HCT116 (cell line): Measurements from ENCODE around the gene CDK4. TPM values are rescaled to one million over a fixed set of nuclear protein-coding genes. Genes with fewer than 3 reads are reported as not detected.

Experiments
- ATAC-seq: fragments of 200-7000 bp; cut with Tn5 transposase; 2 replicates; pipeline ENCODE4 v1.9.1; 2020; ENCODE audit warnings: mild to moderate bottlenecking, moderate library complexity
- BruUV-seq: library from RNA; stranded (reverse); fragments of 400-500 nt; replicated peaks from 2 replicates; lab custom pipeline; 2021; lab: Mats Ljungman, UMichigan
- CTCF ChIA-PET: fragments of 300-600 bp; sonication (Branson Sonifier 250); formaldehyde crosslinking; loops from one replicate; lab custom pipeline; 2021; ENCODE audit warnings: antibody characterized with exemption; lab: Charles Lee
- POLR2A ChIA-PET: fragments of 300-600, 350-600 bp; sonication (Branson Sonifier 250); formaldehyde crosslinking; loops from one replicate; lab custom pipeline; 2021; ENCODE audit warnings: antibody characterized with exemption; lab: Charles Lee
- RAD21 ChIA-PET, 2 experiments: fragments of 300-600 bp; sonication (Branson Sonifier 250); formaldehyde crosslinking; loops; one replicate each; lab custom pipeline; 2023; ENCODE audit warnings: low total read pairs in 2 of 2; ENCODE audit not compliant: uncharacterized antibody in 2 of 2, unreplicated experiment in 2 of 2, low non-redundant PET in 1 of 2; lab: Charles Lee
- DNase-seq: peaks from one replicate; pipeline ENCODE4 v3.0.0-alpha.2; 2010; ENCODE audit warnings: low read depth, low spot score
- H2AFZ ChIP-seq: fragments of 200-600 bp; shearing (Covaris generic), sonication (generic); 2 replicates; pipeline ENCODE4 v1.6.1; 2017; ENCODE audit warnings: low read depth, mixed run types, mixed read lengths, antibody characterized with exemption, low read length; ENCODE audit not compliant: poor library complexity, severe bottlenecking
- H3K27ac ChIP-seq: 2 replicates; pipeline ENCODE4 v1.5.1; 2012; ENCODE audit warnings: low read depth, low read length
- H3K27me3 ChIP-seq: fragments of 200-600 bp; sonication (generic); 2 replicates; pipeline ENCODE4 v1.6.1; 2016; ENCODE audit warnings: mixed run types, low read length, mixed read lengths; ENCODE audit not compliant: insufficient read depth
- H3K36me3 ChIP-seq, 2 experiments: fragments of 200-500 bp in 1 of 2; fragments of 200-600 bp in 1 of 2; sonication (Bioruptor generic) in 1 of 2; sonication (generic) in 1 of 2; 2 replicates each; pipeline versions ENCODE4 v1.5.1 to v1.6.1; 2014 to 2016; ENCODE audit warnings: low read length in 2 of 2, inconsistent platforms in 1 of 2, mixed read lengths in 1 of 2, mixed run types in 1 of 2; ENCODE audit not compliant: insufficient read depth in 2 of 2, control insufficient read depth in 1 of 2
- H3K4me1 ChIP-seq, 2 experiments: fragments of 200-600 bp in 1 of 2; sonication (generic) in 1 of 2; 2 replicates each; pipeline versions ENCODE4 v1.5.1 to v1.6.1; 2012 to 2017; ENCODE audit warnings: low read length in 2 of 2, inconsistent platforms in 1 of 2, mild to moderate bottlenecking in 1 of 2, mixed read lengths in 1 of 2, mixed run types in 1 of 2, moderate library complexity in 1 of 2; ENCODE audit not compliant: insufficient read depth in 2 of 2, control insufficient read depth in 1 of 2
- H3K4me2 ChIP-seq: fragments of 200-600 bp; sonication (generic); 2 replicates; pipeline ENCODE4 v1.6.1; 2017; ENCODE audit warnings: mixed run types, low read length, mixed read lengths
- H3K4me3 ChIP-seq, 2 experiments: fragments of 200-600 bp in 1 of 2; sonication (generic) in 1 of 2; replicated peaks in 1 of 2; 2 replicates each; pipeline ENCODE4 v1.5.1; 2011 to 2016; ENCODE audit warnings: low read length in 2 of 2, control low read depth in 1 of 2, low read depth in 1 of 2, mild to moderate bottlenecking in 1 of 2, mixed read lengths in 1 of 2, mixed run types in 1 of 2
- H3K79me2 ChIP-seq: fragments of 200-600 bp; sonication (generic); 2 replicates; pipeline ENCODE4 v1.6.1; 2017; ENCODE audit warnings: mild to moderate bottlenecking, mixed run types, low read length, moderate library complexity, mixed read lengths; ENCODE audit not compliant: insufficient read depth
- H3K9ac ChIP-seq: fragments of 200-600 bp; sonication (generic); 2 replicates; pipeline ENCODE4 v1.6.1; 2016; ENCODE audit warnings: low read length, mixed read lengths
- H3K9me2 ChIP-seq: fragments of 200-600 bp; sonication (generic), shearing (Covaris generic); 2 replicates; pipeline ENCODE4 v1.6.1; 2017; ENCODE audit warnings: mixed run types, mild to moderate bottlenecking, moderate library complexity; ENCODE audit not compliant: insufficient read depth
- H3K9me3 ChIP-seq, 2 experiments: fragments of 200-500 bp in 1 of 2; fragments of 200-600 bp in 1 of 2; sonication (Bioruptor generic) in 1 of 2; sonication (generic) in 1 of 2; 2 replicates each; pipeline ENCODE4 v1.6.1; 2014 to 2017; ENCODE audit warnings: low read length in 2 of 2, mixed read lengths in 2 of 2, inconsistent platforms in 1 of 2, low read depth in 1 of 2, mild to moderate bottlenecking in 1 of 2, mixed run types in 1 of 2, moderate library complexity in 1 of 2; ENCODE audit not compliant: control insufficient read depth in 1 of 2, insufficient read depth in 1 of 2
- H4K20me1 ChIP-seq: fragments of 200-600 bp; sonication (generic), shearing (Covaris generic); 2 replicates; pipeline ENCODE4 v1.6.1; 2017; ENCODE audit warnings: mixed run types, mild to moderate bottlenecking, moderate library complexity; ENCODE audit not compliant: insufficient read depth
- CBX3 ChIP-seq: IDR thresholded peaks from 2 replicates; pipeline ENCODE4 v1.6.1; 2012; ENCODE audit warnings: low read depth
- EGR1 ChIP-seq: IDR thresholded peaks from 2 replicates; pipeline ENCODE4 v1.6.1; 2012; ENCODE audit warnings: low read depth
- ELF1 ChIP-seq: IDR thresholded peaks from 2 replicates; pipeline ENCODE4 v1.6.1; 2012; ENCODE audit warnings: low read depth, borderline replicate concordance
- EZH2 ChIP-seq: fragments of 200-600 bp; sonication (generic); IDR thresholded peaks from 2 replicates; pipeline ENCODE4 v1.6.1; 2017; ENCODE audit warnings: antibody characterized with exemption, mixed run types
- EZH2phosphoT487 ChIP-seq: fragments of 200-600 bp; IDR thresholded peaks from 2 replicates; pipeline ENCODE4 v1.6.1; 2018; ENCODE audit warnings: antibody characterized with exemption, borderline replicate concordance
- FOSL1 ChIP-seq: IDR thresholded peaks from 2 replicates; pipeline ENCODE4 v1.6.1; 2012; ENCODE audit warnings: low read depth
- POLR2AphosphoS5 ChIP-seq: IDR thresholded peaks from 2 replicates; pipeline ENCODE4 v1.6.1; 2011; ENCODE audit warnings: mild to moderate bottlenecking, low read depth, low read length, moderate library complexity
- SIN3A ChIP-seq: IDR thresholded peaks from 2 replicates; pipeline ENCODE4 v1.6.1; 2012; ENCODE audit warnings: low read depth
- SP1 ChIP-seq: IDR thresholded peaks from 2 replicates; pipeline ENCODE4 v1.6.1; 2012; ENCODE audit warnings: low read depth
- SRF ChIP-seq: IDR thresholded peaks from 2 replicates; pipeline ENCODE4 v1.6.1; 2012; ENCODE audit warnings: low read depth
- YY1 ChIP-seq: IDR thresholded peaks from 2 replicates; pipeline ENCODE4 v1.6.1; 2011; ENCODE audit warnings: low read length, low read depth, moderate library complexity, mild to moderate bottlenecking; ENCODE audit not compliant: insufficient replicate concordance; ENCODE audit errors: extremely low read depth
- ZFX ChIP-seq: fragments of 450-650 bp; IDR thresholded peaks from 2 replicates; pipeline ENCODE4 v1.6.1; 2017
- intact Hi-C: fragments of 100-400 bp; cut with micrococcal nuclease; formaldehyde crosslinking; loops from 2 replicates; pipeline ENCODE4 v1.10.0; 2022
- total RNA-seq: library from RNA; stranded (reverse); gene quantifications from one replicate; pipeline ENCODE4 v1.2.1, GENCODE V29; 2021; ENCODE audit not compliant: unreplicated experiment
- TF ChIP-seq, protein P1 (sequence below): IDR thresholded peaks from 2 replicates; pipeline ENCODE4 v1.6.1; 2012; ENCODE audit warnings: low read depth
- TF ChIP-seq, protein P2 (sequence below): IDR thresholded peaks from 2 replicates; pipeline ENCODE4 v1.6.1; 2012
- TF ChIP-seq, protein P3 (sequence below), 3 experiments: fragments of 200-600 bp in 1 of 3; sonication (generic) in 1 of 3; IDR thresholded peaks in 2 of 3; conservative IDR thresholded peaks in 1 of 3; 2 replicates each; pipeline ENCODE4 v1.5.1; 2012 to 2017; ENCODE audit warnings: low read depth in 2 of 3, low read length in 2 of 3, antibody characterized with exemption in 1 of 3, borderline replicate concordance in 1 of 3, control low read depth in 1 of 3, mild to moderate bottlenecking in 1 of 3, mixed read lengths in 1 of 3, mixed run types in 1 of 3, moderate library complexity in 1 of 3; ENCODE audit not compliant: insufficient read depth in 1 of 3
- TF ChIP-seq, protein P4 (sequence below): IDR thresholded peaks from 2 replicates; pipeline ENCODE4 v1.6.1; 2012
- TF ChIP-seq, protein P5 (sequence below): IDR thresholded peaks from 2 replicates; pipeline ENCODE4 v1.6.1; 2011; ENCODE audit warnings: mild to moderate bottlenecking, low read length, moderate library complexity; ENCODE audit not compliant: insufficient replicate concordance; ENCODE audit errors: extremely low read depth

Gene CDK4
- total RNA-seq, 1 experiment from 2014 or later, result 206 TPM

DNA sequence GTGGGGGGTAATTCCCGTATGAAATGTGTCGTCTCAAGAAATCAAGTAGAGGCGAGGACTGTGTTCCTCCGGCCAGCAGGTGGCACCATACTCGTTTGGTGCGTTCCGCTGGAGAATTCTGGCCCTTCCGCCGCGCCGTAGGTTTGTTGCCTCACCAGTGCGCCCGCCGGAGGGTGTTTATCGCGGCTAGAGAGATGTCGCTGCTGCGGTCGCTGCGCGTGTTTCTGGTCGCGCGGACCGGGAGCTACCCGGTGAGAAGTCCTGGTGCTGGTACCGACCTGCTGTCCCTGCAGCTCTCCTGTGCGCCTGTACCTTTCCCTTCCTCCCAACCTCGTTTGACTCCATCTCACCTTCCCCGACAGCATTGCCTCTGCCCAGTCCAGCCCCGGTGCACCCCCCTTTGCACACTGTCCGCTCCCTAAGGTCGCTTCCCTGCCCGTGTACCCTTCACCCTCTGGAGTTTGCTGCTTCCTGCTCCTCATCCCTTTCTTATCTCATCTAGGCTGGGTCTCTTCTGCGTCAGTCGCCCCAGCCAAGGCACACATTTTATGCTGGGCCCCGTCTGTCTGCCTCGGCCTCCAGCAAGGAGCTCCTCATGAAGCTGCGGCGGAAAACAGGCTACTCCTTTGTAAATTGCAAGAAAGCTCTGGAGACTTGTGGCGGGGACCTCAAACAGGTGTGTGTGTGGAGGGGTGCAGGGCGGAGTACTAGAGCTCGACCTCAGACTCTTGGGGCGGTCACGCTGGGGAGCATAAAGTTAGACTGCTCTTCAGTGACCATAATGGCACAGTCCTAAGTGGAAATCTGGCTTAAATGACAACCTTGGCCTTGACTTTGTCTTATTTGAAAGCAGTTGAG lies 30.7 kb upstream of the CDK4 start, which contains the start of gene TSFM:
TSS of gene TSFM (plus strand) at position 180 of the 858 bp plus-strand sequence. CDS start at position 195, 15 bp downstream.
- POLR2A ChIA-PET, result interaction anchor here (0.7 to 1.2 kb wide), 3 partner anchors 11 to 30 kb away, joined by 3 to 6 read pairs (median 3); partner anchors contain the start of genes EEF1AKMT3 and METTL1
- BruUV-seq, result no TSS peak
- CTCF ChIA-PET, result interaction anchor here (0.9 to 1.1 kb wide), 4 partner anchors 10 to 23 kb away, joined by 3 to 5 read pairs (median 4); partner anchors contain the start of genes EEF1AKMT3 and METTL1
- TF ChIP-seq ELF1 (no peak; the same call in 1 of the 2 replicates), SRF (peak; percentile 90), SP1 (peak; percentile 92), CBX3 (peak; percentile 94), EGR1 (no peak), YY1 (peak; percentile 73), EZH2phosphoT487 (no peak), POLR2AphosphoS5 (peak; percentile 94), FOSL1 (no peak), SIN3A (peak; percentile 95), EZH2 (no peak), ZFX (peak; percentile 59; the same call in 1 of the 2 replicates)
- TF ChIP-seq, protein P1, sequence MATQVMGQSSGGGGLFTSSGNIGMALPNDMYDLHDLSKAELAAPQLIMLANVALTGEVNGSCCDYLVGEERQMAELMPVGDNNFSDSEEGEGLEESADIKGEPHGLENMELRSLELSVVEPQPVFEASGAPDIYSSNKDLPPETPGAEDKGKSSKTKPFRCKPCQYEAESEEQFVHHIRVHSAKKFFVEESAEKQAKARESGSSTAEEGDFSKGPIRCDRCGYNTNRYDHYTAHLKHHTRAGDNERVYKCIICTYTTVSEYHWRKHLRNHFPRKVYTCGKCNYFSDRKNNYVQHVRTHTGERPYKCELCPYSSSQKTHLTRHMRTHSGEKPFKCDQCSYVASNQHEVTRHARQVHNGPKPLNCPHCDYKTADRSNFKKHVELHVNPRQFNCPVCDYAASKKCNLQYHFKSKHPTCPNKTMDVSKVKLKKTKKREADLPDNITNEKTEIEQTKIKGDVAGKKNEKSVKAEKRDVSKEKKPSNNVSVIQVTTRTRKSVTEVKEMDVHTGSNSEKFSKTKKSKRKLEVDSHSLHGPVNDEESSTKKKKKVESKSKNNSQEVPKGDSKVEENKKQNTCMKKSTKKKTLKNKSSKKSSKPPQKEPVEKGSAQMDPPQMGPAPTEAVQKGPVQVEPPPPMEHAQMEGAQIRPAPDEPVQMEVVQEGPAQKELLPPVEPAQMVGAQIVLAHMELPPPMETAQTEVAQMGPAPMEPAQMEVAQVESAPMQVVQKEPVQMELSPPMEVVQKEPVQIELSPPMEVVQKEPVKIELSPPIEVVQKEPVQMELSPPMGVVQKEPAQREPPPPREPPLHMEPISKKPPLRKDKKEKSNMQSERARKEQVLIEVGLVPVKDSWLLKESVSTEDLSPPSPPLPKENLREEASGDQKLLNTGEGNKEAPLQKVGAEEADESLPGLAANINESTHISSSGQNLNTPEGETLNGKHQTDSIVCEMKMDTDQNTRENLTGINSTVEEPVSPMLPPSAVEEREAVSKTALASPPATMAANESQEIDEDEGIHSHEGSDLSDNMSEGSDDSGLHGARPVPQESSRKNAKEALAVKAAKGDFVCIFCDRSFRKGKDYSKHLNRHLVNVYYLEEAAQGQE, result no peak
- TF ChIP-seq, protein P2, sequence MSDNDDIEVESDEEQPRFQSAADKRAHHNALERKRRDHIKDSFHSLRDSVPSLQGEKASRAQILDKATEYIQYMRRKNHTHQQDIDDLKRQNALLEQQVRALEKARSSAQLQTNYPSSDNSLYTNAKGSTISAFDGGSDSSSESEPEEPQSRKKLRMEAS, result peak; percentile 94
- TF ChIP-seq, protein P3, sequence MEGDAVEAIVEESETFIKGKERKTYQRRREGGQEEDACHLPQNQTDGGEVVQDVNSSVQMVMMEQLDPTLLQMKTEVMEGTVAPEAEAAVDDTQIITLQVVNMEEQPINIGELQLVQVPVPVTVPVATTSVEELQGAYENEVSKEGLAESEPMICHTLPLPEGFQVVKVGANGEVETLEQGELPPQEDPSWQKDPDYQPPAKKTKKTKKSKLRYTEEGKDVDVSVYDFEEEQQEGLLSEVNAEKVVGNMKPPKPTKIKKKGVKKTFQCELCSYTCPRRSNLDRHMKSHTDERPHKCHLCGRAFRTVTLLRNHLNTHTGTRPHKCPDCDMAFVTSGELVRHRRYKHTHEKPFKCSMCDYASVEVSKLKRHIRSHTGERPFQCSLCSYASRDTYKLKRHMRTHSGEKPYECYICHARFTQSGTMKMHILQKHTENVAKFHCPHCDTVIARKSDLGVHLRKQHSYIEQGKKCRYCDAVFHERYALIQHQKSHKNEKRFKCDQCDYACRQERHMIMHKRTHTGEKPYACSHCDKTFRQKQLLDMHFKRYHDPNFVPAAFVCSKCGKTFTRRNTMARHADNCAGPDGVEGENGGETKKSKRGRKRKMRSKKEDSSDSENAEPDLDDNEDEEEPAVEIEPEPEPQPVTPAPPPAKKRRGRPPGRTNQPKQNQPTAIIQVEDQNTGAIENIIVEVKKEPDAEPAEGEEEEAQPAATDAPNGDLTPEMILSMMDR (IDR thresholded peaks at IDR 0.05 in 2 of 3, conservative IDR thresholded peaks at IDR 0.05 in 1 of 3; ENCODE audit: borderline replicate concordance in 1 of 3, insufficient read depth in 1 of 3, low read depth in 2 of 3, low read length in 2 of 3), result peak; percentile 76 to 93 (median 85)
- TF ChIP-seq, protein P4, sequence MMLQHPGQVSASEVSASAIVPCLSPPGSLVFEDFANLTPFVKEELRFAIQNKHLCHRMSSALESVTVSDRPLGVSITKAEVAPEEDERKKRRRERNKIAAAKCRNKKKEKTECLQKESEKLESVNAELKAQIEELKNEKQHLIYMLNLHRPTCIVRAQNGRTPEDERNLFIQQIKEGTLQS, result no peak; the same call in 1 of the 2 replicates
- TF ChIP-seq, protein P5, sequence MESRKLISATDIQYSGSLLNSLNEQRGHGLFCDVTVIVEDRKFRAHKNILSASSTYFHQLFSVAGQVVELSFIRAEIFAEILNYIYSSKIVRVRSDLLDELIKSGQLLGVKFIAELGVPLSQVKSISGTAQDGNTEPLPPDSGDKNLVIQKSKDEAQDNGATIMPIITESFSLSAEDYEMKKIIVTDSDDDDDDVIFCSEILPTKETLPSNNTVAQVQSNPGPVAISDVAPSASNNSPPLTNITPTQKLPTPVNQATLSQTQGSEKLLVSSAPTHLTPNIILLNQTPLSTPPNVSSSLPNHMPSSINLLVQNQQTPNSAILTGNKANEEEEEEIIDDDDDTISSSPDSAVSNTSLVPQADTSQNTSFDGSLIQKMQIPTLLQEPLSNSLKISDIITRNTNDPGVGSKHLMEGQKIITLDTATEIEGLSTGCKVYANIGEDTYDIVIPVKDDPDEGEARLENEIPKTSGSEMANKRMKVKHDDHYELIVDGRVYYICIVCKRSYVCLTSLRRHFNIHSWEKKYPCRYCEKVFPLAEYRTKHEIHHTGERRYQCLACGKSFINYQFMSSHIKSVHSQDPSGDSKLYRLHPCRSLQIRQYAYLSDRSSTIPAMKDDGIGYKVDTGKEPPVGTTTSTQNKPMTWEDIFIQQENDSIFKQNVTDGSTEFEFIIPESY, result peak; percentile 89

More for the DNA sequence above, 30.7 kb upstream of the CDK4 start, which contains the start of gene TSFM:
- intact Hi-C loops, result loop anchor here (1.0 kb wide), 1 partner anchor 11 kb away; the partner anchor contains the start of genes EEF1AKMT3 and METTL1
- Histone ChIP-seq H3K27me3 (no peaks in the 10 kb centered on the region), H2AFZ (no peak within 1 kb of the TSS), H3K9me3 (no peaks in the 10 kb centered on the region), H4K20me1 (no peaks in the 10 kb centered on the region), H3K4me3 (peak within 1 kb of the TSS; percentile 98 to 100), H3K27ac (peak within 1 kb of the TSS; percentile 53), H3K79me2 (peaks cover 47% of the 10 kb centered on the region), H3K4me1 (peaks cover 6 to 10% of the 10 kb centered on the region in 2 experiments), H3K36me3 (peaks cover 17 to 25% of the 10 kb centered on the region in 2 experiments; a peak in 3 of 4 replicates), H3K9me2 (no peaks in the 10 kb centered on the region), H3K9ac (peak within 1 kb of the TSS; percentile 91), H3K4me2 (peak within 1 kb of the TSS; percentile 74)
- RAD21 ChIA-PET, result interaction anchor here in 1 of 2 experiments (0.7 kb wide), 1 partner anchor 11 kb away, joined by 3 read pairs; the partner anchor contains the start of genes EEF1AKMT3 and METTL1
- ATAC-seq (peak; percentile 89), DNase-seq (peak; percentile 89)
